Tibial nerve (tissue), 3 donors: ENCODE results near the gene DNASE1.

Experiments used
- CTCF ChIP-seq, 5 experiments: fragments of 200-600 bp in 3 of 5; fragments of 450-650 bp in 2 of 5; sonication (generic) in 3 of 5; IDR thresholded peaks; one replicate each; pipeline ENCODE4 v1.5.1; 2016 to 2019; ENCODE audit warnings: antibody characterized with exemption in 5 of 5, mild to moderate bottlenecking in 3 of 5, moderate library complexity in 2 of 5
- POLR2A ChIP-seq, 2 donors: fragments of 450-650 bp; IDR thresholded peaks; one replicate each; pipeline ENCODE4 v1.6.1; 2017; ENCODE audit warnings: antibody characterized with exemption in 2 of 2, mild to moderate bottlenecking in 2 of 2, moderate library complexity in 2 of 2

GRCh38 chr16:3640207-3640606, 14.3 kb upstream of the DNASE1 start:
- TF ChIP-seq CTCF (IDR thresholded peaks at IDR 0.05) (no peak), POLR2A (IDR thresholded peaks at IDR 0.05) (no peak)
